ENCODE measurements around the gene HACE1.
A peak's percentile ranks its signal among the peaks of the same experiment; 100 is the strongest.

The HACE1 gene

DNA sequence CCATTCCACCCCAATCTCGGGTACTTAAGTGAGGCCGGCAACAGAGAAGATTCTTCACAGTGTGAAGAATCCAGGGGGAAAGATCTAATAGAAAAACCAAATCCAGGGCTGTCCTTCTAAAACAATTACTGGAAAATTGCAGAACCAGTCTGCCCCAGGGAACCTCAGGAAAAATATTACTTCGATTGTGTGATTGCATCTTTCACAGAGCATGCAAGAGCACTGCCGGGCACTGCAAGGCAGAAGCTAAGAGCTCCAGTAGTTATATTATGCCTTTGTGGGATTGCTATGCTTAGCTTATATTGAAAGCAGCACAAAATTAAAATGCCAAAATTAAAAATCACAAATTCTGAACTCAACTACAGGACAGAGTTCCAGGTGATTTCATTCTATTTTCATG lies 175.9 kb downstream of the HACE1 start:
- H3K4me3 ChIP-seq (ENCODE audit: low read depth, low read length): no peak overlapping the region
- in situ Hi-C loops (cut with HindIII; ENCODE audit: low sequenced_read_pairs): no loop called here

DNA sequence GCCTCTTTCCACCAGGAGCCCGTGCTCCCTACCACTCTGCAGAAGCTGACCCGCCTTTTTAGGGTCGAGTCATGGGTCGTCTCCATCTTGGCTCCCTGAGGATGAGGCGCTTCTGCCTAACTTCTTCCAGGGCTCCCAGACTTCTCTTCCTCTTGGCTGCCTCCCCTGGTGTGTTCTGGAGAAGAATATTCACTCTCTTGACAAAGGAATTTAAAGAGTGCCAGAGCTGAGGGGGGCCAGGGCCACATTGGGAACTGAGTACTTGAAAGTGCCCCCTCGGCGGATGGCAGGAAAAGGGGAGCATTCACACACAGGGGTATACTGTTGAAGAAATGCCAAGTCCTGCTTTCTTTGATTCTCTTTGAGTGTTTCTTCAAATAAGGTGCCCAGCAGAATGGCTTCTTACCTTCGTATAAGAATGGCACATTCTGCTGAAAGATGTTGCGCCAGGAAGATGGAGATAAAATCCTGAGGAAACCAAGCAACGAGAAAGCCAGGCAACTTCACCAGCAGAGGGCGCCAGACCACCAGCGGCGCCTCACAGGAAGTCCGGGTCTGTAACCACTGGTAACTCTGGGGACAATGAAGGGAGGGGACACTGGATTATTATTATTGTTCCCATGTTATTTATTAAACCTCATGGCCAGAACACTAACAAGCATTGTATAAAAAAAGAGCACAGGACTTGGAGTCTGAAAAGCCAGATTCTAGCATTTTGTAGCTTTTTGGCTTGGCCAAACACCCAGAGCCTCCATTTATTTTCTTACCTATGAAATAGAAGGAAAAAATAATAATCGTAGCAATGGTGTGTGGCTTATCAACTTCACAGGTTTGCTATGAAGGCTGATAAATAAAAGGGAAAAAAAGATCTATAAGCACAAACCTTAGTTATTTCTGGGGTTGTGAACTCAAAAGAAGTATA lies 176.7 kb downstream of the HACE1 start:
- in situ Hi-C loops (cut with HindIII; ENCODE audit: low sequenced_read_pairs): no loop called here
- TF ChIP-seq, protein P1, sequence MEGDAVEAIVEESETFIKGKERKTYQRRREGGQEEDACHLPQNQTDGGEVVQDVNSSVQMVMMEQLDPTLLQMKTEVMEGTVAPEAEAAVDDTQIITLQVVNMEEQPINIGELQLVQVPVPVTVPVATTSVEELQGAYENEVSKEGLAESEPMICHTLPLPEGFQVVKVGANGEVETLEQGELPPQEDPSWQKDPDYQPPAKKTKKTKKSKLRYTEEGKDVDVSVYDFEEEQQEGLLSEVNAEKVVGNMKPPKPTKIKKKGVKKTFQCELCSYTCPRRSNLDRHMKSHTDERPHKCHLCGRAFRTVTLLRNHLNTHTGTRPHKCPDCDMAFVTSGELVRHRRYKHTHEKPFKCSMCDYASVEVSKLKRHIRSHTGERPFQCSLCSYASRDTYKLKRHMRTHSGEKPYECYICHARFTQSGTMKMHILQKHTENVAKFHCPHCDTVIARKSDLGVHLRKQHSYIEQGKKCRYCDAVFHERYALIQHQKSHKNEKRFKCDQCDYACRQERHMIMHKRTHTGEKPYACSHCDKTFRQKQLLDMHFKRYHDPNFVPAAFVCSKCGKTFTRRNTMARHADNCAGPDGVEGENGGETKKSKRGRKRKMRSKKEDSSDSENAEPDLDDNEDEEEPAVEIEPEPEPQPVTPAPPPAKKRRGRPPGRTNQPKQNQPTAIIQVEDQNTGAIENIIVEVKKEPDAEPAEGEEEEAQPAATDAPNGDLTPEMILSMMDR (IDR thresholded peaks at IDR 0.05; ENCODE audit: low read depth, low read length, missing control alignments): peak; percentile 92
- no peak overlapping the region for H3K4me3 ChIP-seq (ENCODE audit: low read depth, low read length)
- peak; percentile 15 for DNase-seq (ENCODE audit: low read depth)

More for the DNA sequence above, 175.9 kb downstream of the HACE1 start:
- no peak for DNase-seq (ENCODE audit: low read depth)
- TF ChIP-seq, protein P1 (IDR thresholded peaks at IDR 0.05; ENCODE audit: low read depth, low read length, missing control alignments): no peak

DNA sequence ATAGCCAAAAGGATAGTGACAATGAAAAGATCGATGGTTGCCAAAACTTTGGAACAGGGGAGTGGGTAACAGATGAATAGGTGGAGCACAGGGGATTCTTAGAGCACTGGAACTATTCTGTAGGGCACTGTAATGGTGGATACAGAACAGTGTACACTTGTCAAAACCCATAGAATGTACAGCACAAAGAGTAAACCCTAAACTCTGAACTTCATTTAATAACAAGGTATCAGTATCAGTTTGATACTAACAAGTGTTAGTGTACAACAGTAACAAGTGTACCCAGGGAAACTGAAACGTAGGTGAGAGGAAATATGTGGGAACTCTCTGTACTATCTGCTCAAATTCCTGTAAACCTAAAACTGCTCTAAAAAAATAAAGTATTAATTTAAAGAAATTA lies 179.2 kb downstream of the HACE1 start:
- DNase-seq (ENCODE audit: low read depth): no peak
- in situ Hi-C loops (cut with HindIII; ENCODE audit: low sequenced_read_pairs): no loop called here
- TF ChIP-seq, protein P1 (IDR thresholded peaks at IDR 0.05; ENCODE audit: low read depth, low read length, missing control alignments): no peak
- H3K4me3 ChIP-seq (ENCODE audit: low read depth, low read length): no peak overlapping the region

DNA sequence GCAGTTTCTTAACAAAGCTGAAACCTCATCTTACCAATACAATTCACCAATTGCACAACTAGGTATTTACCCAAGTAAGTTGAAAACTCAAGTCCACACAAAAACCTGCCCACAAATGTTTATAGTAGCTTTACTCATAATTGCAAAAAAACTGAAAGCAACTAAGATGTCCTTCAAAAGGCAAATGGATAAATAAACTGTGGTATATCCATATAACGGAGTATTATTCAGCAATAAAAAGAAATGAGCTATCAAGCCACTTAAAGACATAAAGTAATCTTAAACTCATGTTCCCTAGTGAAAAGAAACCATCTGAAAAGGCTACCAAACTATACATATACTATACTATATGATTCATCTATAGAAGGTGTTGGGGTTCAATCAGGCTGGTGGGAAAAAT lies 179.7 kb downstream of the HACE1 start:
- DNase-seq (ENCODE audit: low read depth): no peak
- in situ Hi-C loops (cut with HindIII; ENCODE audit: low sequenced_read_pairs): no loop called here
- H3K4me3 ChIP-seq (ENCODE audit: low read depth, low read length): no peak overlapping the region
- TF ChIP-seq, protein P1 (IDR thresholded peaks at IDR 0.05; ENCODE audit: low read depth, low read length, missing control alignments): no peak
